Adipocyte (in vitro differentiated cells): ENCODE data around the gene SORL1.

Experiments
- DNase-seq: peaks from one replicate; pipeline ENCODE4 v3.0.0-alpha.2; 2015; ENCODE audit warnings: low read depth
- H3K27me3 ChIP-seq: replicated peaks from 2 replicates; pipeline ENCODE4 v1.7.0; 2013; ENCODE audit warnings: mild to moderate bottlenecking, low read length, moderate library complexity; ENCODE audit not compliant: control insufficient read depth, insufficient read depth
- H3K36me3 ChIP-seq: 2 replicates; pipeline ENCODE4 v1.7.0; 2013; ENCODE audit warnings: low read length, mild to moderate bottlenecking, moderate library complexity; ENCODE audit not compliant: control insufficient read depth, insufficient read depth, severe bottlenecking
- H3K4me1 ChIP-seq: 2 replicates; pipeline ENCODE4 v1.7.0; 2013; ENCODE audit warnings: mild to moderate bottlenecking, low read length, moderate library complexity; ENCODE audit not compliant: control insufficient read depth, insufficient read depth
- H3K4me3 ChIP-seq: 2 replicates; pipeline ENCODE4 v1.7.0; 2013; ENCODE audit warnings: mild to moderate bottlenecking, low read length, moderate library complexity
- H3K9ac ChIP-seq: 2 replicates; pipeline ENCODE4 v1.7.0; 2013; ENCODE audit warnings: mild to moderate bottlenecking, low read length, moderate library complexity
- H3K9me3 ChIP-seq: 2 replicates; pipeline ENCODE4 v1.7.0; 2013; ENCODE audit warnings: mild to moderate bottlenecking, low read length, moderate library complexity; ENCODE audit not compliant: control insufficient read depth

The SORL1 gene

DNA sequence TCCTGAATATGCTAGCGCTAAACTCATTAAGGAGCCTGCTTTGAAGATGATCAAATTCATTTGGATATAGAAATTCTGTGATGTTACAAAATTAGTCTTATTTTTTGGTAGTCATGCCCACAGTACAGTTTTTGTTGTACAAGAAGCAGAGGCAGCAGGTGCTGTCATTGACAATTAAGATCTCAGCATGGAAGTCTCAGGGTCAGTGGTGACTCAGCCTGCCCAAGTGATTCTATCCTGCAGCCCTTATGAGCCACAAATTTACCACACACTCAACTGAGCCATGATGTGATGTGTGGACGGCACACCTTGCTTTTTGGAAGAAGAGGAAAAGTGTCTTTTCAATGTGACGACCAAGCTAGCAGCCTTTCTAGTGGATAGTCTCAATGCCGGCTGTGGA is 154.2 kb downstream of the SORL1 start:
- DNase-seq = no peak
- H3K9ac ChIP-seq = no peak overlapping the region

DNA sequence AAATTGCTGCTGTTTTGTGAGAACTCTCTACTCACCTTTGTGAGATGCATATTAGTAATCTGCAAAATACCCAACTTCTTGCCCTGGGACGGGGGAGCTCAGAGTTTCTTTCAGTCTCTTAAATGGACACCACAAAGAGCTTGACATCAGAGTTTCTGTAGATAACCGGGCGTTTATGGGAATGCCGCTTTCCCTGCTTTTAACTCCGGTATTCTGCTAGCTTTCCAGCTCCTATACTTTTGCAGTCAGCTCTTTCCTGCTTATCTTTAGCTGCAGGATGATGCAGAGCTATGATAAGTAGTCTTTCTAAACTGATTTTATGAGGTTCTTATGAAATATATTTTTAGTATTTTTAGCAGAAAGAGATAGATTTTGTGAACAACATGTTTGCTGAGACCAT is 155.2 kb downstream of the SORL1 start:
- Histone ChIP-seq H3K27me3 (no peaks in the 10 kb centered on the region), H3K36me3 (no peaks in the 10 kb centered on the region), H3K4me3 (no peak overlapping the region), H3K4me1 (no peaks in the 10 kb centered on the region), H3K9me3 (no peaks in the 10 kb centered on the region), H3K9ac (no peak overlapping the region)
- DNase-seq = no peak

More for the DNA sequence above, 154.2 kb downstream of the SORL1 start:
- Histone ChIP-seq H3K27me3 (no peaks in the 10 kb centered on the region), H3K4me3 (no peak overlapping the region), H3K36me3 (no peaks in the 10 kb centered on the region), H3K4me1 (no peaks in the 10 kb centered on the region), H3K9me3 (no peaks in the 10 kb centered on the region)

GRCh38 chr11:121608545-121609098 is 156.5 kb downstream of the SORL1 start:
- no peaks in the 10 kb centered on the region for H3K4me1 ChIP-seq
- H3K36me3 ChIP-seq = no peaks in the 10 kb centered on the region
- DNase-seq = no peak
- no peak overlapping the region for H3K9ac ChIP-seq
- H3K4me3 ChIP-seq = no peak overlapping the region
- no peaks in the 10 kb centered on the region for H3K27me3 ChIP-seq
- no peaks in the 10 kb centered on the region for H3K9me3 ChIP-seq

GRCh38 chr11:121610706-121611105 is 158.6 kb downstream of the SORL1 start:
- Histone ChIP-seq H3K36me3 (no peaks in the 10 kb centered on the region), H3K27me3 (no peaks in the 10 kb centered on the region), H3K4me3 (no peak overlapping the region), H3K9ac (no peak overlapping the region), H3K9me3 (no peaks in the 10 kb centered on the region), H3K4me1 (peaks cover 6% of the 10 kb centered on the region)
- no peak for DNase-seq

GRCh38 chr11:121611242-121611641 is 159.1 kb downstream of the SORL1 start:
- H3K9me3 ChIP-seq = no peaks in the 10 kb centered on the region
- no peak overlapping the region for H3K4me3 ChIP-seq
- H3K4me1 ChIP-seq = peaks cover 8% of the 10 kb centered on the region
- H3K36me3 ChIP-seq = no peaks in the 10 kb centered on the region
- H3K9ac ChIP-seq = no peak overlapping the region
- no peaks in the 10 kb centered on the region for H3K27me3 ChIP-seq
- DNase-seq = no peak

DNA sequence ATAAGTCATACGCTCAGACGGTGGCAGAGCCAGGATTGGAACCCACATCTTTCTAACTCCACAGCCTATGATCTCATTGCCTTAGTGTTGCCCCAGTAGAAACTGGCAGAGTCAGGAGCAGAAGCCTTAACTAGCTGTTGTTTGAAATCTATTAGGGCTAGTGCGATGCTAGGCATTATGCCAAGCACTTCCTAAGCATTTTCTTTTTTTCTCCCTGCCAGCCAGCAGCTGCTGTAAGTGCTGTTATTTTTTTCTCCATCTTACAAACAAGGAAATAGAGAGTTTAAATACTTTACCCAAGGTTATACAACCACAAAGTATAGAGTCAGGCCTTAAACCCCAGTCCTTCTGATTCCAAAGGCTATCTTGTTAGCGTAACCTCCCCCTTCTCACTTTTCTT is 161.6 kb downstream of the SORL1 start:
- Histone ChIP-seq H3K4me1 (peaks cover 8% of the 10 kb centered on the region), H3K9me3 (no peaks in the 10 kb centered on the region), H3K9ac (no peak overlapping the region), H3K27me3 (peaks cover 5% of the 10 kb centered on the region), H3K4me3 (no peak overlapping the region), H3K36me3 (no peaks in the 10 kb centered on the region)
- DNase-seq = peak; percentile 21

GRCh38 chr11:121614636-121615240 is 162.6 kb downstream of the SORL1 start:
- Histone ChIP-seq H3K4me3 (no peak overlapping the region), H3K9ac (no peak overlapping the region), H3K27me3 (peaks cover 5% of the 10 kb centered on the region), H3K36me3 (no peaks in the 10 kb centered on the region), H3K4me1 (peaks cover 8% of the 10 kb centered on the region), H3K9me3 (no peaks in the 10 kb centered on the region)
- no peak for DNase-seq

GRCh38 chr11:121615501-121615900 is 163.4 kb downstream of the SORL1 start:
- Histone ChIP-seq H3K4me3 (no peak overlapping the region), H3K9ac (no peak overlapping the region), H3K36me3 (no peaks in the 10 kb centered on the region), H3K27me3 (peaks cover 5% of the 10 kb centered on the region), H3K9me3 (no peaks in the 10 kb centered on the region), H3K4me1 (peaks cover 8% of the 10 kb centered on the region)
- peak; percentile 44 for DNase-seq

DNA sequence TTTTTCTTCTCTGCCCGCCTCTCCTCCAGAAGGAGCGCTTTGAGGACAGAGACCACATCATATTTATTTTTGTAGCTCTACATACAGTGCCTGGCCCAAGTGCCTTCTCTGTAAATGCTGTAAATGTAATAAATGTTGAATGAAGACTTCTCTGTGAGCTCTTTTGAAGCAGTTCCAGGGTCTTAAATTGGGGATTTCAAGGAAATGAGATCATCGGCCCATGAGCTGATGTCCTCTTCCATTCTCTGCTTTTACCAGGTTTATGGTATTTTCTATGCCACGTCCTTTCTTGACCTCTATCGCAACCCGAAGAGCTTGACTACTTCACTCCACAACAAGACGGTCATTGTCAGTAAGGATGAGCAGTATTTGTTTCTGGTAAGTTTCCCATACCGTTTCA is 166.4 kb downstream of the SORL1 start:
- Histone ChIP-seq H3K9ac (no peak overlapping the region), H3K27me3 (peaks cover 5% of the 10 kb centered on the region), H3K4me1 (peaks cover 8% of the 10 kb centered on the region), H3K4me3 (no peak overlapping the region), H3K36me3 (no peaks in the 10 kb centered on the region), H3K9me3 (no peaks in the 10 kb centered on the region)
- DNase-seq = no peak

GRCh38 chr11:121625777-121626506 is 173.8 kb downstream of the SORL1 start:
- H3K9ac ChIP-seq = no peak overlapping the region
- no peaks in the 10 kb centered on the region for H3K36me3 ChIP-seq
- peak; percentile 7 for DNase-seq
- H3K4me3 ChIP-seq = no peak overlapping the region
- peaks cover 24% of the 10 kb centered on the region for H3K4me1 ChIP-seq
- no peaks in the 10 kb centered on the region for H3K27me3 ChIP-seq
- H3K9me3 ChIP-seq = no peaks in the 10 kb centered on the region

- H3K9me3 ChIP-seq = no peaks in the 10 kb centered on the region
- no peak overlapping the region for H3K4me3 ChIP-seq
Observed at GRCh38 chr11:121626507-121626875, 174.4 kb downstream of the SORL1 start.

More at GRCh38 chr11:121626507-121626875, 174.4 kb downstream of the SORL1 start:
- Histone ChIP-seq H3K4me1 (peaks cover 24% of the 10 kb centered on the region), H3K27me3 (no peaks in the 10 kb centered on the region), H3K36me3 (no peaks in the 10 kb centered on the region), H3K9ac (no peak overlapping the region)
- DNase-seq = no peak
